Measurements from ENCODE around the gene GID4. TPM values are rescaled to one million over a fixed set of nuclear protein-coding genes. Genes with fewer than 3 reads are reported as not detected.

GID4 gene
- total RNA-seq, 1 donor from 2014 or later = 11.3 TPM

DNA sequence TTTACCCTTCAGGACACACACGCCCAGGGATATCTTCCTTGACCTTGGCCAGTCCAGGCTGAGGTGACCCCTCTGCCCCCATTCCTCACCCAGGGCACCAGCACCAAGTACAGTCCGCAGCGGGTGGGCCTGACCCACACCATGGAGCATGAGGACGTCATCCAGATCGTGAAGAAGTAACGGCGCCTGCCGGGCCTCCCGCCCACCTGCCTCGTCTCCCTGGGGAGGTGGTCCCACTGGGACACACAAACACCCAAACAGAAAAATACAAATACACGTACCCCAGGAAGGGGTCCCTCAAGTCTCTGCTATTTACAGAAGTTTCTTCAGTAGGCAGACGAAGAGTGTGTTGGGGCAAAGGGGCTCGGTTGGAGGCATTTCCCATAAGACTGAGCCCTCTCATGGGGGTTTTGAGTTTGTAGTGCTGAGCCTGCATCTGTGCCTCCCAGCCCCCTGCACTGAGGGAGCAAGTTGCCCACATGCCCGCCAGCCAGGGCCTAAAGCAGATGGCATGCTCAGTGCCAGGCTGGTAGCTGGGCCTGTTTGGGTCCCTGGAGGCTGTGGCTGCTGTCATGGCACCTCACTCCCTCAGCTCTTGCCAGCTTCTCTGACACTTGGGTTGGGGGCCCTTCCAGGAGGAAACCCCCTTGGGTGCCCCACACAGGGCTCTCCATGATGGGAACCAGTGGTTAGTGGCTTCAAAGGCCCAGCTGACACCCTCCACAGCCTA is 68.0 kb downstream of the GID4 start:
- Mint-ChIP-seq H3K27me3 (no peaks in the 10 kb centered on the region), H3K9me3 (no peaks in the 10 kb centered on the region), H3K27ac (no peak overlapping the region), H3K4me3 (no peak overlapping the region), H3K4me1 (no peaks in the 10 kb centered on the region), H3K36me3 (ENCODE audit: low read depth) (peaks cover 7% of the 10 kb centered on the region)
- DNase-seq = no peak
- intact Hi-C loops (cut with micrococcal nuclease) = no loop called here

DNA sequence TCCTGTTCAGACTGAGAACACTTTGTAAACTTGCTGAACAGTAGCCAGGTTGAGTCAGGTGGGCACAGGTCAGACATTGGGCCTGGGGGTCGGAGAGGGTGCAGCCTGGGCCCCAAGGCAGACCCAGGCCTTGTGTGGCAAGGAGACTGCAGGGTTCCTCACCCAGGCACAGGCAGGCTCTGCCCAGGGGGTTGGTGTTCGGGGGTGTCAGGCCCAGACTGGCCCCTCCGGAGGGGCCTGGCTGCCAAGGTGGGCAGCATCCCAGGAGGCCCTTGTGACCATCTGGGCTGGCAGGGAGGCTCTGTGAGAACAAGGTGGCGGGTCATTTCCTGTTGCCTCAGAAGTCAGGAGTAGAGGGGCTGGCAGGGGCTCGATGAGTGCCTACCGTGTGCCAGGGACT is 68.8 kb downstream of the GID4 start:
- DNase-seq = no peak
- peaks cover 7% of the 10 kb centered on the region for H3K36me3 Mint-ChIP-seq (ENCODE audit: low read depth)
- intact Hi-C loops (cut with micrococcal nuclease) = no loop called here
- no peaks in the 10 kb centered on the region for H3K9me3 Mint-ChIP-seq
- no peaks in the 10 kb centered on the region for H3K4me1 Mint-ChIP-seq
- no peak overlapping the region for H3K27ac Mint-ChIP-seq
- no peak overlapping the region for H3K4me3 Mint-ChIP-seq
- H3K27me3 Mint-ChIP-seq = no peaks in the 10 kb centered on the region

DNA sequence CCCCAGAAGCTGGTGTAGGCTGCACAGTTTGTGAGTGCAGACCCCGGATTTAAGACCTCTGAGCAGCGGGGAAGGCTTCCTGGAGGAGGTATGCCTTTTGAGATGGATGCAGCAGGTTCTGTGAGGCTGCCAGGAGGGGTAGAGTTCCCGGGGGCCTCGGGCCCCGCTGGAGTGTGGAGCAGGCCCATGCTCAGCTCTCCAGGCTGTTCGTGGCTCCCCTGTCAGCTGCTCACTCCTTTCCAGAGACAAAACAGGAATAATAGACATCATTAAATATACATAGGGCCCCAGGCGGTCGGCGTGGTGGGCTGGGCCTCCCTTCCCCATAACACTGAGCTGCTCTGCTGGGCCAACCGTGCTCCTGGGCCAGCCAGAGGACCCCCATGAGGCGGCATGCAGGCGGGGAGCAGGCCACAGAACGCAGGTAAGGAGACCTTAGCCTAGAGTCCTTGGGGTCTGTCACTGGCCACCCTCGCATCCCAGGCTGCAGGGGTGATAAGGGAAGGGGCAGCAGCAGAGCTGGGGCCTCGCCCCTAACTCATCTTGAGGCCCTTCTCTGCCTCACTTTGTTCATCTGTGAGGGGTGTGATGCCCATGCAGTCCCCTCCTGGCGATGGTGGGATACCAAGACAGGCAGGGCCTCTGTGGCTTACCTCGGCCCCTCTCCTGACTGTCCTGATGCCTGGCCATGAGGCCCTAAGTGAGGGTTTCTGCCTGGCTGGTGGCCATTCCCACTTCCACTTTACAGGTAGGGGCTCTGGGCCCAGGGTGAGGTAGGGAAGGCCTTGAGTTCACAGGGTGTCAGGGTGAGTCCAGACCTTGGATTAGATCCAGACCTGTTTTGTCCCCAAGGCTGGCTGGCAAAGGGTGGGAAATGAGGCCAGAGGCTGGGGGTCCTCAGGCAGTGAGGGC is 69.4 kb downstream of the GID4 start, which contains the start of gene MYO15A:
Gene MYO15A, plus strand, starts transcription at position 356 of the 912 bp plus-strand sequence. CDS start 10,045 bp downstream, outside the sequence.
- Mint-ChIP-seq H3K36me3 (ENCODE audit: low read depth) (peaks cover 5% of the 10 kb centered on the region), H3K4me1 (no peaks in the 10 kb centered on the region), H3K9me3 (no peaks in the 10 kb centered on the region), H3K4me3 (no peak within 1 kb of the TSS), H3K27me3 (no peaks in the 10 kb centered on the region), H3K27ac (no peak within 1 kb of the TSS)
- intact Hi-C loops (cut with micrococcal nuclease) = no loop called here
- no peak for DNase-seq

DNA sequence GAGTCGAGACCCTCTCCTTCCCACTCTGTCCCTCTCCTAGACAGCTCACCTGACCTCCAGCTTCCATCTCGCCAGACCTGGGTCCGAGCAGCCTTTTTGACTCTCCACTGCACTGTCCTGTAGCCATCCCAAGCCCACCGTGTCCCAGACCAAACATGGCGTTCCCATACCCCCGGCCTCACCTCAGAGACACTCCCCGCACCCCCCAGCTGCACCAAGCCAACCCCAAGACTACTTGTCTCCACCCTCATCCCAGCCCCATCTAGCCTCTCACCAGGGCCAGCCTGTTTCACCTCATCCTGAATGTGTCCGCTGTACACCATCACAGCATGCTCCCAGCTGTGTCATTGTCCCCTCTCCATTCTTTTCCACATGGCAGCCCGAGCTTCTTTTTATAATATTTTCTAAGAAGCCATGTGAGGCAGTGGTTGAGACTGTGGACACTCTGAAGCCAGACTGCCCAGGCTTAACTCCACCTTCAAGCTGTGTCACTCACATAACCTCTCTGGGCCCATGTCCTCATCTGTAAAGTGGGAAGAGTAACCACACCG is 70.8 kb downstream of the GID4 start:
- Mint-ChIP-seq H3K9me3 (no peaks in the 10 kb centered on the region), H3K4me3 (no peak overlapping the region), H3K27me3 (no peaks in the 10 kb centered on the region), H3K4me1 (no peaks in the 10 kb centered on the region), H3K36me3 (ENCODE audit: low read depth) (peaks cover 4% of the 10 kb centered on the region), H3K27ac (no peak overlapping the region)
- DNase-seq = no peak
- intact Hi-C loops (cut with micrococcal nuclease) = no loop called here

DNA sequence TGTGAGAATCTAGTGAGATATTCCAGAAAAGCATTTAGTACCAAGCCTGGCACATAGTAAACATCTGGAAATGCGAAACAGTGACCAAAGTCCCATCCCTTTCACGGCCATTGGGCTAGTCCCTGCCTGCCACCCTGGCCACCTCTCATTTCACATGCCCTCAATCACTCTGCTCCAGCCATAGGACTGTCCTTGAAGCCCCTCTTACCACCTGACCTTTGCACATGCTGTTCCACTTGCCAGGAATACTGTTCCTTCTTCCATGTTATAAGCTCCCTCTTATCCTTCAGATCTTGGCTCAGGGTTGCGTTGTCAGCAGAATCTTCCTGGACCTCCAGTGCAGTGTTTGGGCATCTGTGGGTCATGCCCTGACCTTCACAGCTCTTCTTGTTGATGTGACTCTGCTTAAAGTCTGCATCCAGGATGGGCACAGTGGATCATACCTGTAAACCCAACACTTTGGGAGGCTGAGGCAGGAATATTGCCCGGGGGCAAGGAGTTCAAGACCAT is 71.5 kb downstream of the GID4 start:
- Mint-ChIP-seq H3K27me3 (no peaks in the 10 kb centered on the region), H3K4me3 (no peak overlapping the region), H3K36me3 (ENCODE audit: low read depth) (peaks cover 4% of the 10 kb centered on the region), H3K4me1 (no peaks in the 10 kb centered on the region), H3K27ac (no peak overlapping the region), H3K9me3 (no peaks in the 10 kb centered on the region)
- DNase-seq = no peak
- intact Hi-C loops (cut with micrococcal nuclease) = no loop called here

DNA sequence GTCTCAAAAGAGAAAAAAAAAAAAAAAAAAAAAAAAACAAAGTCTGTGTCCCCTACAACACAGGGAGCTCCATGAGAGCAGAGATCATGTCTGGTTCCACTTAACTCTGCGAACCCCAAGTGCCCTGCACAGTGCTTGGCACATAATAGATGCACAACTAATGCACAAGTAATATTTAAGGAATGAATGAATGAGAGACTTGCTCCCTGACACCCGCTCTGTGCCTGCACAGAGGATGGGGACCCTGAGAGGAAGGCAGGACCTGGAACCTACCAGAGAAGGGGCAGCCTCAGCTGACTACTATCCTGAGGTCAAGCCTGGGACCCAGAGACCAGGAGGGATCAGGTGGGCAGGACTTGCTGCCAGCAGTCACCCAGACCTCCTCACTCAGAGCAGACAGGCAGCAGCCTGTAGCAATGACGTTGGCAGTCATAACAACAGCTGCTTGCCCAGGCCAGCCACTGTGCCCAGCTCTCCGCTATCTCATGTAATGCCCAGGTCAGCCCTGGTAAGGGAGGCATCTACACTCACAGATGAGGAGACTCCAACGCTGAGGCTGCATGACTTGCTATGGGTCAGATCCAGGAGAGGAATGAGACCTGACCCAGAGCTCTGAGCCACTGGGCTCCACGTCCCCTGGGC is 72.2 kb downstream of the GID4 start:
- H3K4me1 Mint-ChIP-seq = no peaks in the 10 kb centered on the region
- DNase-seq = no peak
- intact Hi-C loops (cut with micrococcal nuclease) = no loop called here
- H3K27me3 Mint-ChIP-seq = no peaks in the 10 kb centered on the region
- H3K9me3 Mint-ChIP-seq = no peaks in the 10 kb centered on the region
- no peak overlapping the region for H3K27ac Mint-ChIP-seq
- no peak overlapping the region for H3K4me3 Mint-ChIP-seq
- peaks cover 4% of the 10 kb centered on the region for H3K36me3 Mint-ChIP-seq (ENCODE audit: low read depth)

DNA sequence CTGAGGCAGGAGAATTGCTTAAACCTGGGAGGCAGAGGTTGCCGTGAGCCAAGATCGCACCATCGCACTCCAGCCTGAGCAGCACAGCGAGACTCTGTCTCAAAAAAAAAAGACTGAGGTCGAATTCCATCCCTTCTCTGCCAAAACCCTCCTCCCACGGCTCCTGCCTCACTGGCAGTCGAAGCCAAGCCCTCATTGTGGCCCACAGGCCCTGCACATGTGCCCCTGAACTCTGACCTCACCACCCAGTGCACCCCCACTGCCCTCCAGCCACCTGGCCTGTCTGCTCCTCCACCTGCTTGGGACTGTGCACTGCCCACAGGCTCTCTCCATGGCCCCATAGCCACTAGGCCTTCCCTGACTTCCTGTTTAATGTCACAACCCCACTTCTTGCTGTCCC is 76.3 kb downstream of the GID4 start:
- H3K9me3 Mint-ChIP-seq = peaks cover 5% of the 10 kb centered on the region
- no peaks in the 10 kb centered on the region for H3K4me1 Mint-ChIP-seq
- H3K27me3 Mint-ChIP-seq = no peaks in the 10 kb centered on the region
- no peak for DNase-seq
- H3K36me3 Mint-ChIP-seq (ENCODE audit: low read depth) = no peaks in the 10 kb centered on the region
- no peak overlapping the region for H3K4me3 Mint-ChIP-seq
- no peak overlapping the region for H3K27ac Mint-ChIP-seq
- intact Hi-C loops (cut with micrococcal nuclease) = no loop called here

DNA sequence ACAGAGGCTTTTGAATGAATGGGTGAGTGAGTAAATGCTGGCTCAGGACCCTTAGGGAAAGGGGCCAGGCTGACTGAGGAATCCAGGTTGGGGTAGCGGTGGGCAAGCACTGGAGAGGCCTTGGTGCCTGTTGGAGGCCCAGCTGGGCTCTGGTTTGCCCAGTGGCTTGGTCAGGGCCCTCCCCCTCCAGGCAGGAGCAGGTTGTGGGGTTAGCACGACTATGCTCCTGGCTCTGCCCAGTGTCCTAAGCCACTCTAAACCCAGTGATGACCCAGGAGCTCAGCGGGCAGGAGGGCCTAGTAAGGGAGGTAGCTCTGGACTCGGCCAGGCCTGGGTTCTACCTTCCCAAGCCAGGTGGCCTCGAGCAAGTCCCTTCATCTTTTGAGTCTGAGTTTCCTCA is 76.9 kb downstream of the GID4 start:
- intact Hi-C loops (cut with micrococcal nuclease) = no loop called here
- DNase-seq = no peak
- H3K27ac Mint-ChIP-seq = no peak overlapping the region

DNA sequence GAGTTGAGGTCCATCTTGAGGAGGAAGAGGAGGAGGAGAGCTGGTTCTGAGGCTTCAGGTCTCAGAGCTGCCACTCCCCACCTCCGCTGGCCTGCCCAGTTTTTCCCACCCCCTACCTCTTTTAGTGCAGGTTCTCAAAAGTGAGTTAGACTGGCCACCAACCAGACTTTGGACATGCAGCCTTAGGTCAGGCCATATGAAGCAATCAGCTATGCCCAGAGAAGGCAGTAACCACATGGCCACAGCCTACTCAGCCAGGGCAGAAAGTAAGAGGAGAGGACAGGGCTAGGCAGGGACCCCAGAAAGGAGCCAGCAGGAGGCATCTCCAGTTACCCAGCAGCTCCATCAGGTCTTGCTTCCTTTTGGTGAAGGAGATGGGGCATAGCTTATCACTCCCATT is 78.3 kb downstream of the GID4 start:
- Mint-ChIP-seq H3K4me3 (no peak overlapping the region), H3K9me3 (peaks cover 5% of the 10 kb centered on the region), H3K4me1 (no peaks in the 10 kb centered on the region), H3K27me3 (no peaks in the 10 kb centered on the region), H3K27ac (no peak overlapping the region), H3K36me3 (ENCODE audit: low read depth) (no peaks in the 10 kb centered on the region)
- DNase-seq = no peak
- intact Hi-C loops (cut with micrococcal nuclease) = no loop called here

More for the DNA sequence above, 76.9 kb downstream of the GID4 start:
- peaks cover 5% of the 10 kb centered on the region for H3K9me3 Mint-ChIP-seq
- H3K27me3 Mint-ChIP-seq = no peaks in the 10 kb centered on the region
- no peak overlapping the region for H3K4me3 Mint-ChIP-seq
- no peaks in the 10 kb centered on the region for H3K36me3 Mint-ChIP-seq (ENCODE audit: low read depth)
- H3K4me1 Mint-ChIP-seq = no peaks in the 10 kb centered on the region

Other genes starting within 250 kb of the GID4 start
- gene SREBF1, start 202.4 kb upstream of the GID4 start, total RNA-seq = 154 and 171 TPM in 2 replicates
- 8.8 and 10.0 TPM in 2 replicates for gene TOM1L2, start 67.0 kb upstream of the GID4 start, total RNA-seq
- 0.42 TPM in 1 of 2 replicates, not detected in the other for gene DRC3, start 66.5 kb upstream of the GID4 start, total RNA-seq
- 31.9 and 33.1 TPM in 2 replicates for gene ATPAF2, start 240 bp upstream of the GID4 start, total RNA-seq
- 60.8 and 64.3 TPM in 2 replicates for gene DRG2, start 48.5 kb downstream of the GID4 start, total RNA-seq
- 0.38 and 0.70 TPM in 2 replicates for gene MYO15A, start 69.3 kb downstream of the GID4 start, total RNA-seq
- gene ALKBH5, start 144.4 kb downstream of the GID4 start, total RNA-seq = 158 and 162 TPM in 2 replicates
- 23.1 and 23.5 TPM in 2 replicates for gene LLGL1, start 186.2 kb downstream of the GID4 start, total RNA-seq
- 266 and 275 TPM in 2 replicates for gene FLII, start 219.3 kb downstream of the GID4 start, total RNA-seq
- gene MIEF2, start 221.3 kb downstream of the GID4 start, total RNA-seq = 4.3 and 6.0 TPM in 2 replicates

All from activated CD4-positive, alpha-beta T cell treated with anti-CD3 and anti-CD28 coated beads, Interleukin-2, amount 10 ng/mL, durations not matched to agents 24 days and 14 days (primary cell).